K562 (cell line): ENCODE results near the gene FOXJ2. TPM values are rescaled to one million over a fixed set of nuclear protein-coding genes. Genes with fewer than 3 reads are reported as not detected.

Source experiments
- CHAMP1 ChIP-seq: fragments of 450-650 bp; IDR thresholded peaks from 2 replicates; pipeline ENCODE4 v1.6.1; 2016; ENCODE audit warnings: mild to moderate bottlenecking
- CTBP1 ChIP-seq: fragments of 450-650 bp; IDR thresholded peaks from 2 replicates; pipeline ENCODE4 v1.6.1; 2016; ENCODE audit warnings: borderline replicate concordance
- GABPB1 ChIP-seq: sonication (generic); formaldehyde crosslinking; IDR thresholded peaks from 2 replicates; pipeline ENCODE4 v1.8.0; 2022; ENCODE audit warnings: mild to moderate bottlenecking, missing genetic modification reagents
- HLTF ChIP-seq: fragments of 450-650 bp; IDR thresholded peaks from 2 replicates; pipeline ENCODE4 v1.6.1; 2016
- JUN ChIP-seq, 2 experiments: sonication (generic) in 1 of 2; formaldehyde crosslinking in 1 of 2; IDR thresholded peaks; 2 replicates each; pipeline versions ENCODE4 v1.6.1 to v1.8.0; 2012 to 2022; ENCODE audit warnings: borderline replicate concordance in 2 of 2, mild to moderate bottlenecking in 2 of 2, improper control_type of control experiment in 1 of 2, low read depth in 1 of 2, low read length in 1 of 2, missing genetic modification reagents in 1 of 2
- L3MBTL2 ChIP-seq: fragments of 450-650 bp; IDR thresholded peaks from 2 replicates; pipeline ENCODE4 v1.6.1; 2016; ENCODE audit warnings: mild to moderate bottlenecking, moderate library complexity
- REST ChIP-seq, 2 experiments: fragments of 450-650 bp; formaldehyde crosslinking in 1 of 2; IDR thresholded peaks; 2 replicates each; pipeline versions ENCODE4 v1.4.0 to v1.6.1; 2014 to 2020; ENCODE audit warnings: mild to moderate bottlenecking in 2 of 2, borderline replicate concordance in 1 of 2, low read depth in 1 of 2
- RFX1 ChIP-seq: fragments of 450-650 bp; IDR thresholded peaks from 2 replicates; pipeline ENCODE4 v1.6.1; 2016; ENCODE audit warnings: mild to moderate bottlenecking, moderate library complexity
- SMAD3 ChIP-seq: fragments of 450-650 bp; formaldehyde crosslinking; conservative IDR thresholded peaks from 2 replicates; pipeline ENCODE4 v1.4.0; 2020; ENCODE audit warnings: mild to moderate bottlenecking
- SRF ChIP-seq, 2 experiments: fragments of 250-450, 450-650 bp in 1 of 2; sonication (Bioruptor Pico) in 1 of 2; sonication (generic) in 1 of 2; formaldehyde crosslinking; IDR thresholded peaks; 2 replicates each; pipeline versions ENCODE4 v1.5.0 to v1.5.1; 2020 to 2022; ENCODE audit warnings: mild to moderate bottlenecking in 1 of 2, missing genetic modification reagents in 1 of 2
- TAF15 ChIP-seq: fragments of 200-400 bp; formaldehyde crosslinking; IDR thresholded peaks from 2 replicates; pipeline ENCODE4 v1.6.1; 2017; ENCODE audit warnings: mild to moderate bottlenecking, low read depth, low read length, moderate library complexity
- TEAD1 ChIP-seq, 2 experiments: fragments of 450-650 bp in 1 of 2; sonication (generic) in 1 of 2; formaldehyde crosslinking; IDR thresholded peaks; 2 replicates each; pipeline versions ENCODE4 v1.4.0 to v1.8.0; 2020 to 2022; ENCODE audit warnings: mild to moderate bottlenecking in 2 of 2, missing genetic modification reagents in 1 of 2
- TFAP4 ChIP-seq: sonication (generic); formaldehyde crosslinking; IDR thresholded peaks from 2 replicates; pipeline ENCODE4 v1.8.0; 2022; ENCODE audit warnings: missing genetic modification reagents, mild to moderate bottlenecking, moderate library complexity, borderline replicate concordance
- polyA plus RNA-seq, 8 experiments: library from polyadenylated mRNA; depleted of rRNA in 4 of 8; stranded (reverse) in 5 of 8; unstranded in 3 of 8; fragments of >200 nt; fragmentation: Nextera tagmentation in 2 of 8; fragmentation: Illumina TruSeq in 1 of 8; extraction: Ambion mirVana in 2 of 8; extraction: Trizol in 1 of 8; gene quantifications; 2 replicates each; pipeline versions ENCODE4 v1.2.1 to v1.2.3, GENCODE V29; 2011 to 2014; ENCODE audit warnings: inconsistent platforms in 1 of 8, missing spikeins in 1 of 8
- total RNA-seq, 7 experiments: library from RNA; depleted of rRNA in 6 of 7; stranded (reverse); fragments of >200 nt in 6 of 7; fragmentation: Illumina TruSeq in 2 of 7; extraction: Trizol in 2 of 7; gene quantifications; 2 replicates each; pipeline versions ENCODE4 v1.2.1 to v1.2.3, GENCODE V29; 2011 to 2021; ENCODE audit warnings: low replicate concordance in 1 of 7

FOXJ2 gene
- total and polyA plus RNA-seq, 9 of the 15 experiments (the other 6 are each of a cell fraction or from before 2014, with no cell fraction given), result 1.0 to 7.5 (median 2.4) TPM

GRCh38 chr12:7995266-7995963, 37.1 kb upstream of the FOXJ2 start (continued):
- TF ChIP-seq REST (IDR thresholded peaks at IDR 0.05; ENCODE audit: borderline replicate concordance) (peak; percentile 93), REST (CRISPR knock-in tag; IDR thresholded peaks at IDR 0.05; ENCODE audit: low read depth) (no peak), TAF15 (no peak), CTBP1 (peak; percentile 94), CHAMP1 (0 out of 2 replicates have a peak, but pooled peaks have one; percentile 45), TEAD1 (CRISPR knock-in tag; IDR thresholded peaks at IDR 0.05) (0 out of 4 replicates have a peak, but pooled peaks of 1 of the 2 experiments have one; percentile 19), HLTF (no peak), SRF (CRISPR knock-in tag; IDR thresholded peaks at IDR 0.05) (peak; percentile 63 to 85; a peak in 2 of 4 replicates), JUN (IDR thresholded peaks at IDR 0.05; ENCODE audit: borderline replicate concordance, low read depth, low read length) (no peak), JUN (CRISPR knock-in tag; IDR thresholded peaks at IDR 0.05; ENCODE audit: borderline replicate concordance) (no peak), GABPB1 (peak; percentile 19; the same call in 1 of the 2 replicates), L3MBTL2 (0 out of 2 replicates have a peak, but pooled peaks have one; percentile 13), SMAD3 (no peak), TFAP4 (CRISPR knock-in tag) (no peak), RFX1 (peak; percentile 91)
